Uterus (tissue), 2 donors: Measurements from ENCODE around the gene MYOZ1.

ENCODE experiments used
- CTCF ChIP-seq, 4 experiments: fragments of 200-600 bp in 2 of 4; fragments of 450-650 bp in 2 of 4; sonication (generic) in 2 of 4; IDR thresholded peaks; one replicate each; pipeline ENCODE4 v1.5.1; 2016 to 2019; ENCODE audit warnings: antibody characterized with exemption in 4 of 4, mild to moderate bottlenecking in 2 of 4, moderate library complexity in 1 of 4
- POLR2A ChIP-seq, 2 donors: fragments of 450-650 bp; IDR thresholded peaks; one replicate each; pipeline ENCODE4 v1.6.1; 2016; ENCODE audit warnings: antibody characterized with exemption in 2 of 2, mild to moderate bottlenecking in 1 of 2, moderate library complexity in 1 of 2

GRCh38 chr10:73593812-73594211 is 47.5 kb downstream of the MYOZ1 start:
- TF ChIP-seq POLR2A (IDR thresholded peaks at IDR 0.05) (no peak), CTCF (IDR thresholded peaks at IDR 0.05) (no peak)
